GM23248 (cell line): ENCODE results near the gene IFT25. TPM values are rescaled to one million over a fixed set of nuclear protein-coding genes. Genes with fewer than 3 reads are reported as not detected.

Experiments used
- DNase-seq: peaks from one replicate; pipeline ENCODE4 v3.0.0-alpha.2; 2015
- H2AFZ ChIP-seq: fragments of 200-600 bp; sonication (generic); 2 replicates; pipeline ENCODE4 v1.6.1; 2016; ENCODE audit warnings: antibody characterized with exemption
- H3F3A ChIP-seq: fragments of 200-600 bp; sonication (generic); 2 replicates; pipeline ENCODE4 v1.6.1; 2016; ENCODE audit warnings: mild to moderate bottlenecking, antibody characterized with exemption, mixed run types; ENCODE audit not compliant: insufficient read depth
- H3K27ac ChIP-seq: fragments of 200-600 bp; sonication (generic); 2 replicates; pipeline ENCODE4 v1.5.1; 2016; ENCODE audit warnings: mild to moderate bottlenecking
- H3K27me3 ChIP-seq: fragments of 200-600 bp; sonication (generic); replicated peaks from 2 replicates; pipeline ENCODE4 v1.6.1; 2016; ENCODE audit warnings: mild to moderate bottlenecking; ENCODE audit not compliant: insufficient read depth
- H3K36me3 ChIP-seq: fragments of 200-600 bp; sonication (generic); 2 replicates; pipeline ENCODE4 v1.6.1; 2016; ENCODE audit warnings: low read depth, mild to moderate bottlenecking
- H3K4me1 ChIP-seq: fragments of 200-600 bp; sonication (generic); 2 replicates; pipeline ENCODE4 v1.6.1; 2016; ENCODE audit warnings: mild to moderate bottlenecking; ENCODE audit not compliant: insufficient read depth
- H3K4me2 ChIP-seq: fragments of 200-600 bp; sonication (generic); one replicate; pipeline ENCODE4 v1.6.1; 2016; ENCODE audit warnings: mild to moderate bottlenecking; ENCODE audit not compliant: unreplicated experiment
- H3K4me3 ChIP-seq: fragments of 200-600 bp; sonication (generic); 2 replicates; pipeline ENCODE4 v1.5.1; 2016; ENCODE audit warnings: mild to moderate bottlenecking
- H3K79me2 ChIP-seq: fragments of 200-600 bp; sonication (generic); 2 replicates; pipeline ENCODE4 v1.6.1; 2016; ENCODE audit warnings: mild to moderate bottlenecking; ENCODE audit not compliant: insufficient read depth
- H3K9ac ChIP-seq: fragments of 200-600 bp; sonication (generic); 2 replicates; pipeline ENCODE4 v1.6.1; 2016; ENCODE audit warnings: mild to moderate bottlenecking
- H3K9me2 ChIP-seq: fragments of 200-600 bp; sonication (generic); 2 replicates; pipeline ENCODE4 v1.6.1; 2016; ENCODE audit warnings: mixed run types, mild to moderate bottlenecking, moderate library complexity; ENCODE audit not compliant: insufficient read depth
- H3K9me3 ChIP-seq: fragments of 200-600 bp; sonication (generic); one replicate; pipeline ENCODE4 v1.6.1; 2017; ENCODE audit warnings: low read depth
- H4K20me1 ChIP-seq: fragments of 200-600 bp; sonication (generic); 2 replicates; pipeline ENCODE4 v1.6.0; 2016; ENCODE audit not compliant: insufficient read depth
- EZH2 ChIP-seq: fragments of 200-600 bp; sonication (generic); IDR thresholded peaks from 2 replicates; pipeline ENCODE4 v1.6.1; 2018; ENCODE audit warnings: antibody characterized with exemption, mild to moderate bottlenecking; ENCODE audit not compliant: insufficient read depth, poor library complexity, severe bottlenecking
- EZH2phosphoT487 ChIP-seq: fragments of 200-600 bp; sonication (generic); IDR thresholded peaks from 2 replicates; pipeline ENCODE4 v1.6.1; 2018; ENCODE audit warnings: antibody characterized with exemption, moderate library complexity, mild to moderate bottlenecking, low read depth; ENCODE audit not compliant: insufficient read depth
- WGBS, 2 experiments: methylation state at CpG; one replicate each; pipeline ENCODE4 v1.1.6; 2015 to 2017; ENCODE audit warnings: low lambda C conversion rate in 2 of 2, low coverage in 1 of 2; ENCODE audit errors: missing lambda C conversion rate in 2 of 2; 5-methylcytosine and 5-hydroxymethylcytosine counted together
- in situ Hi-C: fragments of 300-500 bp; cut with MboI; formaldehyde crosslinking; loops from 2 replicates; pipeline ENCODE4 v1.15.0; 2020
- polyA plus RNA-seq: library from polyadenylated mRNA; unstranded; fragments of >200 nt; fragmentation: Nextera tagmentation; extraction: Ambion mirVana; gene quantifications from 2 replicates; pipeline ENCODE4 v1.2.1, GENCODE V29; 2016
- total RNA-seq: library from RNA; depleted of rRNA; stranded (reverse); fragments of >200 nt; shearing (Covaris generic); gene quantifications from 2 replicates; pipeline ENCODE4 v1.2.3, GENCODE V29; 2014

IFT25 gene
- total and polyA plus RNA-seq, 2 experiments from 2014 or later = 18.4 to 65.2 TPM

GRCh38 chr1:53986458-53986857 lies 41.0 kb upstream of the IFT25 start:
- Histone ChIP-seq H3K4me3 (no peak overlapping the region), H3K9ac (no peak overlapping the region), H3K36me3 (no peaks in the 10 kb centered on the region), H3K27ac (no peak overlapping the region), H3F3A (no peaks in the 10 kb centered on the region), H2AFZ (no peak overlapping the region), H4K20me1 (no peaks in the 10 kb centered on the region), H3K4me1 (0 out of 2 replicates have a peak, but pooled peaks cover 5% of the 10 kb centered on the region), H3K79me2 (no peaks in the 10 kb centered on the region), H3K4me2 (no peak overlapping the region), H3K9me3 (no peaks in the 10 kb centered on the region), H3K9me2 (no peaks in the 10 kb centered on the region), H3K27me3 (no peaks in the 10 kb centered on the region)
- WGBS, 2 experiments = 81 to 85% methylated on average over 3 of the region's 3 CpGs
- in situ Hi-C loops = no loop called here
- TF ChIP-seq EZH2phosphoT487 = no peak
- no peak for TF ChIP-seq EZH2
- no peak for DNase-seq

- DNase-seq = no peak
- H2AFZ ChIP-seq = no peak overlapping the region
- H3K9me2 ChIP-seq = no peaks in the 10 kb centered on the region
- in situ Hi-C loops = no loop called here
- no peaks in the 10 kb centered on the region for H3K36me3 ChIP-seq
- no peak overlapping the region for H3K4me3 ChIP-seq
- 0 out of 2 replicates have a peak, but pooled peaks cover 5% of the 10 kb centered on the region for H3K4me1 ChIP-seq
- no peaks in the 10 kb centered on the region for H3K9me3 ChIP-seq
- no peak overlapping the region for H3K9ac ChIP-seq
- H4K20me1 ChIP-seq = no peaks in the 10 kb centered on the region
- H3K79me2 ChIP-seq = no peaks in the 10 kb centered on the region
- no peak overlapping the region for H3K4me2 ChIP-seq
- no peaks in the 10 kb centered on the region for H3F3A ChIP-seq
- H3K27ac ChIP-seq = no peak overlapping the region
- no peaks in the 10 kb centered on the region for H3K27me3 ChIP-seq
- TF ChIP-seq EZH2 (no peak), EZH2phosphoT487 (no peak)
Observed at GRCh38 chr1:53984726-53985125, 39.2 kb upstream of the IFT25 start.

GRCh38 chr1:53982763-53983104 lies 37.2 kb upstream of the IFT25 start:
- Histone ChIP-seq H3K9me2 (no peaks in the 10 kb centered on the region), H3K4me1 (0 out of 2 replicates have a peak, but pooled peaks cover 5% of the 10 kb centered on the region)
- TF ChIP-seq EZH2 (no peak), EZH2phosphoT487 (no peak)

GRCh38 chr1:53982034-53982762 lies 36.7 kb upstream of the IFT25 start:
- no peaks in the 10 kb centered on the region for H3K9me2 ChIP-seq
- H3K4me2 ChIP-seq = peak overlapping the region; percentile 90
- peak overlapping the region; percentile 11 for H3K27ac ChIP-seq
- H3K9me3 ChIP-seq = no peaks in the 10 kb centered on the region
- no peaks in the 10 kb centered on the region for H3K36me3 ChIP-seq
- H3K4me1 ChIP-seq = 0 out of 2 replicates have a peak, but pooled peaks cover 5% of the 10 kb centered on the region
- H4K20me1 ChIP-seq = no peaks in the 10 kb centered on the region
- TF ChIP-seq EZH2 = no peak
- TF ChIP-seq EZH2phosphoT487 = no peak
- H3F3A ChIP-seq = no peaks in the 10 kb centered on the region
- 32 to 34% methylated on average over 20 of the region's 20 CpGs for WGBS, 2 experiments
- H3K9ac ChIP-seq = peak overlapping the region; percentile 71
- no peaks in the 10 kb centered on the region for H3K27me3 ChIP-seq
- H3K79me2 ChIP-seq = no peaks in the 10 kb centered on the region
- H3K4me3 ChIP-seq = peak overlapping the region; percentile 68
- in situ Hi-C loops = no loop called here
- peak; percentile 68 for DNase-seq
- H2AFZ ChIP-seq = peak overlapping the region; percentile 96

More at GRCh38 chr1:53982763-53983104, 37.2 kb upstream of the IFT25 start:
- no peaks in the 10 kb centered on the region for H3F3A ChIP-seq
- peak overlapping the region; percentile 71 for H3K9ac ChIP-seq
- H3K36me3 ChIP-seq = no peaks in the 10 kb centered on the region
- H3K27ac ChIP-seq = peak overlapping the region; percentile 11; the same call in 1 of the 2 replicates
- peak overlapping the region; percentile 96 for H2AFZ ChIP-seq
- H3K79me2 ChIP-seq = no peaks in the 10 kb centered on the region
- peak overlapping the region; percentile 90 for H3K4me2 ChIP-seq
- H3K9me3 ChIP-seq = no peaks in the 10 kb centered on the region
- DNase-seq = no peak
- in situ Hi-C loops = no loop called here
- H3K4me3 ChIP-seq = peak overlapping the region; percentile 68
- no peaks in the 10 kb centered on the region for H3K27me3 ChIP-seq
- H4K20me1 ChIP-seq = no peaks in the 10 kb centered on the region
- WGBS, 2 experiments = 7% methylated on average over 4 of the region's 4 CpGs

- H3K4me3 ChIP-seq = no peak overlapping the region
- no peak for DNase-seq
- 0 out of 2 replicates have a peak, but pooled peaks cover 5% of the 10 kb centered on the region for H3K4me1 ChIP-seq
- TF ChIP-seq EZH2phosphoT487 (no peak), EZH2 (no peak)
- no peaks in the 10 kb centered on the region for H3K9me2 ChIP-seq
- no peaks in the 10 kb centered on the region for H4K20me1 ChIP-seq
- H3F3A ChIP-seq = no peaks in the 10 kb centered on the region
- WGBS, 2 experiments = 99 to 100% methylated on average over 6 of the region's 6 CpGs
- no peaks in the 10 kb centered on the region for H3K27me3 ChIP-seq
- no peak overlapping the region for H3K27ac ChIP-seq
- H3K9me3 ChIP-seq = no peaks in the 10 kb centered on the region
- H2AFZ ChIP-seq = no peak overlapping the region
- H3K4me2 ChIP-seq = no peak overlapping the region
- in situ Hi-C loops = no loop called here
- H3K9ac ChIP-seq = no peak overlapping the region
- no peaks in the 10 kb centered on the region for H3K36me3 ChIP-seq
- no peaks in the 10 kb centered on the region for H3K79me2 ChIP-seq
Observed at GRCh38 chr1:53981220-53981619, 35.7 kb upstream of the IFT25 start.
